WTC11 (cell line): ENCODE data around the gene KRTAP10-6.

ENCODE experiments used
- ETV6 ChIP-seq: sonication (generic); formaldehyde crosslinking; IDR thresholded peaks from 2 replicates; pipeline ENCODE4 v1.8.1; 2022; ENCODE audit warnings: mild to moderate bottlenecking, missing genetic modification reagents
- MAX ChIP-seq: sonication (generic); formaldehyde crosslinking; IDR thresholded peaks from 2 replicates; pipeline ENCODE4 v1.8.0; 2022; ENCODE audit warnings: mild to moderate bottlenecking, missing genetic modification reagents
- TEAD4 ChIP-seq: sonication (generic); formaldehyde crosslinking; IDR thresholded peaks from 2 replicates; pipeline ENCODE4 v1.8.0; 2022; ENCODE audit warnings: mild to moderate bottlenecking, missing genetic modification reagents
- ZBTB21 ChIP-seq: sonication (generic); formaldehyde crosslinking; IDR thresholded peaks from 2 replicates; pipeline ENCODE4 v1.8.1; 2023; ENCODE audit warnings: mild to moderate bottlenecking, missing genetic modification reagents, borderline replicate concordance
- ZNF121 ChIP-seq: sonication (generic); formaldehyde crosslinking; IDR thresholded peaks from 2 replicates; pipeline ENCODE4 v1.8.0; 2023; ENCODE audit warnings: missing genetic modification reagents
- ZNF423 ChIP-seq: fragments of 250-450 bp; sonication (Bioruptor Pico); IDR thresholded peaks from 2 replicates; pipeline ENCODE4 v2.1.2; 2022; ENCODE audit warnings: mild to moderate bottlenecking, moderate library complexity
- TF ChIP-seq, protein P1 (sequence below): fragments of 200-600 bp; IDR thresholded peaks from 2 replicates; pipeline ENCODE4 v1.8.0; 2022; ENCODE audit warnings: antibody characterized with exemption

DNA sequence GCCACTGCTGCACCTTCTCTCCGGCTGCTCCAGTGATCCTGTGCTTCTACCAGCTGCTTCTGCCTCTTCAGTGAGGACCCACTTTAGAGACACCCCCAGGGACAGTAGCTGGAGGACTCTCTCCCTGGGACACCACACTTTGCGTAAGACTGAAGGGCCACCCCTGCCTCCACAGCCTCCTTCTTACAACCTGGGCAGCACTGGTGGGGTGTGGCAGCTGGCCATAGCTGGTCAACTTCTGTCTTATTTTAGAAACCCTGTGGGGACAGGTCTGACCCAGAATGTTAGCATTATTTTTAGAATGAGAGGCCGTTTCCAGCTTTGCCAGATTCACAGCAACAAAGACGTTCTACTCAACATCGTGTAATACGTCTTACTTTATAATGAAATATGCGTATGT is 33.5 kb upstream of the KRTAP10-6 start:
- TF ChIP-seq ZNF423 (CRISPR knock-in tag) (no peak), ZNF121 (CRISPR knock-in tag) (no peak), MAX (CRISPR knock-in tag) (no peak), ZBTB21 (no peak), ETV6 (no peak), TEAD4 (CRISPR knock-in tag) (no peak)
- TF ChIP-seq, protein P1, sequence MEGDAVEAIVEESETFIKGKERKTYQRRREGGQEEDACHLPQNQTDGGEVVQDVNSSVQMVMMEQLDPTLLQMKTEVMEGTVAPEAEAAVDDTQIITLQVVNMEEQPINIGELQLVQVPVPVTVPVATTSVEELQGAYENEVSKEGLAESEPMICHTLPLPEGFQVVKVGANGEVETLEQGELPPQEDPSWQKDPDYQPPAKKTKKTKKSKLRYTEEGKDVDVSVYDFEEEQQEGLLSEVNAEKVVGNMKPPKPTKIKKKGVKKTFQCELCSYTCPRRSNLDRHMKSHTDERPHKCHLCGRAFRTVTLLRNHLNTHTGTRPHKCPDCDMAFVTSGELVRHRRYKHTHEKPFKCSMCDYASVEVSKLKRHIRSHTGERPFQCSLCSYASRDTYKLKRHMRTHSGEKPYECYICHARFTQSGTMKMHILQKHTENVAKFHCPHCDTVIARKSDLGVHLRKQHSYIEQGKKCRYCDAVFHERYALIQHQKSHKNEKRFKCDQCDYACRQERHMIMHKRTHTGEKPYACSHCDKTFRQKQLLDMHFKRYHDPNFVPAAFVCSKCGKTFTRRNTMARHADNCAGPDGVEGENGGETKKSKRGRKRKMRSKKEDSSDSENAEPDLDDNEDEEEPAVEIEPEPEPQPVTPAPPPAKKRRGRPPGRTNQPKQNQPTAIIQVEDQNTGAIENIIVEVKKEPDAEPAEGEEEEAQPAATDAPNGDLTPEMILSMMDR = no peak
